Ovary (tissue), 10 donors: ENCODE results near the gene C15orf62. TPM values are rescaled to one million over a fixed set of nuclear protein-coding genes. Genes with fewer than 3 reads are reported as not detected.

Experiments used
- DNase-seq, 5 donors: peaks; one replicate each; pipeline ENCODE4 v3.0.0-alpha.2; 2019 to 2020
- H3K27ac ChIP-seq, 2 donors: fragments of 200-600 bp; one replicate each; pipeline versions ENCODE4 v1.5.1 to v1.8.0; 2019 to 2022
- H3K27me3 ChIP-seq: fragments of 200-600 bp; one replicate; pipeline ENCODE4 v1.8.0; 2022
- H3K36me3 ChIP-seq: fragments of 200-600 bp; sonication (generic); one replicate; pipeline ENCODE4 v1.5.1; 2019
- H3K4me1 ChIP-seq: one replicate; pipeline ENCODE4 v1.8.1; 2013; ENCODE audit warnings: mild to moderate bottlenecking, moderate library complexity; ENCODE audit not compliant: insufficient read depth
- H3K4me3 ChIP-seq: fragments of 200-600 bp; sonication (generic); one replicate; pipeline ENCODE4 v1.5.1; 2017
- H3K9me3 ChIP-seq, 2 donors: fragments of 200-600 bp in 1 of 2; sonication (generic) in 1 of 2; one replicate each; pipeline versions ENCODE4 v1.5.1 to v1.8.1; 2013 to 2019; ENCODE audit warnings: mild to moderate bottlenecking in 1 of 2, moderate library complexity in 1 of 2
- CTCF ChIP-seq, 3 donors: fragments of 450-650 bp in 2 of 3; fragments of 200-600 bp in 1 of 3; IDR thresholded peaks; one replicate each; pipeline versions ENCODE4 v1.5.1 to v1.8.0; 2016 to 2022; ENCODE audit warnings: antibody characterized with exemption in 3 of 3, mild to moderate bottlenecking in 1 of 3
- EP300 ChIP-seq: sonication (generic); formaldehyde crosslinking; IDR thresholded peaks from one replicate; pipeline ENCODE4 v1.6.1; 2017; ENCODE audit warnings: antibody characterized with exemption
- POLR2A ChIP-seq: fragments of 450-650 bp; IDR thresholded peaks from one replicate; pipeline ENCODE4 v1.6.1; 2017; ENCODE audit warnings: antibody characterized with exemption, mild to moderate bottlenecking, moderate library complexity
- WGBS, 3 donors: extraction: QIAGEN DNeasy Blood & Tissue Kit in 1 of 3; methylation state at CpG; one replicate each; pipeline versions ENCODE4 v1.1.5 to v1.1.7; 2013 to 2017; 5-methylcytosine and 5-hydroxymethylcytosine counted together
- intact Hi-C, 4 donors: fragments of 100-400 bp; cut with DNase I; formaldehyde crosslinking; loops; one replicate each; pipeline versions ENCODE4 v1.11.0 to v1.15.1; 2022 to 2023
- long read RNA-seq, 3 donors: library from polyadenylated mRNA in 2 of 3; unstranded in 2 of 3; transcript quantifications; one replicate each; pipeline ENCODE4 v2.0.0 and lab custom pipeline, GENCODE V29; 2021 to 2026
- polyA plus RNA-seq, 2 donors: library from polyadenylated mRNA; stranded (reverse); fragments of 200-250 nt in 1 of 2; fragments of 350-450 nt in 1 of 2; fragmentation: Illumina TruSeq in 1 of 2; extraction: RNeasy Lipid Tissue Mini Kit (QIAGEN cat#74804) in 1 of 2; gene quantifications; one replicate each; pipeline ENCODE4 v1.2.3, GENCODE V29; 2013 to 2014
- total RNA-seq, 7 donors: library from RNA; depleted of rRNA in 2 of 7; stranded (reverse); fragments of >200 nt in 2 of 7; fragmentation: NEBNext Ultra II Directional in 3 of 7; extraction: Animal tissue kit (Norgen Biotek cat#: 25700) in 3 of 7; gene quantifications; one replicate each; pipeline versions ENCODE4 v1.1.0 to v1.2.4, GENCODE V29; 2016 to 2023
- donor health status: DM: no; HTN: no; CAD: no; lungs with moderate emphysema.
- donor health status: DM: no; HTN: no; CAD: no.
- donor health status: Bipolar disorder and iron deficiency.
- donor health status: DM: yes; HTN: yes; CAD: no.
- donor health status: DM: no; HTN: no; CAD: no.
- donor health status: DM: yes; HTN: yes; CAD: no.

Gene C15orf62
- total RNA-seq (1 to 10 TPM in 1 of 7 donors, under 1 TPM in 6; 0.41 to 1.2 (median 0.69) TPM), polyA plus RNA-seq (under 1 TPM; 0.33 to 0.52 TPM)
- long read RNA-seq, donor 1, partial matches to known transcripts = 0 of 3 reads
- long read RNA-seq, donor 1, other reads (novel, unspliced or antisense) = 0 of 3 reads
- long read RNA-seq, donor 2, partial matches to known transcripts = 0 of 1 reads
- long read RNA-seq, donor 2, other reads (novel, unspliced or antisense) = 0 of 1 reads
- long read RNA-seq, donor 3, partial matches to known transcripts = 0 of 1 reads
- long read RNA-seq, donor 3, other reads (novel, unspliced or antisense) = 0 of 1 reads

- 62 to 67% (median 65%) methylated on average over 27 to 28 of the region's 28 CpGs for WGBS, 3 donors
- Histone ChIP-seq H3K27ac (no peak within 1 kb of the TSS), H3K27me3 (no peaks in the 10 kb centered on the region), H3K4me1 (peaks cover 4% of the 10 kb centered on the region), H3K36me3 (no peaks in the 10 kb centered on the region), H3K9me3 (no peaks in the 10 kb centered on the region), H3K4me3 (no peak within 1 kb of the TSS)
- intact Hi-C loops = no loop called here
- TF ChIP-seq EP300 (no peak), CTCF (IDR thresholded peaks at IDR 0.05) (no peak), POLR2A (no peak)
- peak in 4 of 5 donors; percentile 44 to 60 (median 52) for DNase-seq
These were observed at the start of gene C15orf62 for GRCh38 chr15:40769274-40770146. Gene C15orf62 (plus strand): TSS chr15:40769980. CDS start chr15:40770496, 516 bp downstream.

- H3K27me3 ChIP-seq = no peaks in the 10 kb centered on the region
- no peak overlapping the region for H3K4me3 ChIP-seq
- no peaks in the 10 kb centered on the region for H3K9me3 ChIP-seq
- no peaks in the 10 kb centered on the region for H3K4me1 ChIP-seq
- intact Hi-C loops = no loop called here
- 68 to 74% (median 69%) methylated on average over 1 of the region's 1 CpG for WGBS, 3 donors
- H3K36me3 ChIP-seq = no peaks in the 10 kb centered on the region
- TF ChIP-seq CTCF (IDR thresholded peaks at IDR 0.05) = no peak
- TF ChIP-seq POLR2A = no peak
- no peak for TF ChIP-seq EP300
- no peak for DNase-seq
- H3K27ac ChIP-seq = no peak overlapping the region
These were observed 48.1 kb upstream of the C15orf62 start for GRCh38 chr15:40721701-40722100.

- no peak for DNase-seq
- no peak overlapping the region for H3K4me3 ChIP-seq
- 79 to 88% (median 82%) methylated on average over 4 of the region's 4 CpGs for WGBS, 3 donors
- intact Hi-C loops = no loop called here
- no peaks in the 10 kb centered on the region for H3K36me3 ChIP-seq
- H3K27me3 ChIP-seq = no peaks in the 10 kb centered on the region
- no peak overlapping the region for H3K27ac ChIP-seq
- TF ChIP-seq CTCF (IDR thresholded peaks at IDR 0.05) = no peak
- TF ChIP-seq POLR2A = no peak
- TF ChIP-seq EP300 = no peak
- no peaks in the 10 kb centered on the region for H3K4me1 ChIP-seq
- H3K9me3 ChIP-seq = no peaks in the 10 kb centered on the region
These were observed 47.4 kb upstream of the C15orf62 start for GRCh38 chr15:40722354-40722753.

- 86 to 95% (median 90%) methylated on average over 2 of the region's 2 CpGs for WGBS, 3 donors
- TF ChIP-seq EP300 (no peak), POLR2A (no peak), CTCF (IDR thresholded peaks at IDR 0.05) (no peak)
These were observed 46.8 kb upstream of the C15orf62 start for GRCh38 chr15:40722934-40723333.

More at GRCh38 chr15:40722934-40723333, 46.8 kb upstream of the C15orf62 start:
- DNase-seq = no peak
- H3K27ac ChIP-seq = no peak overlapping the region
- H3K27me3 ChIP-seq = no peaks in the 10 kb centered on the region
- intact Hi-C loops = no loop called here
- no peaks in the 10 kb centered on the region for H3K9me3 ChIP-seq
- no peaks in the 10 kb centered on the region for H3K4me1 ChIP-seq
- H3K36me3 ChIP-seq = no peaks in the 10 kb centered on the region
- no peak overlapping the region for H3K4me3 ChIP-seq
